Activated CD8-positive, alpha-beta memory T cell treated with anti-CD3 and anti-CD28 coated beads for 4 hours (primary cell): Measurements from ENCODE around the gene DISP3.

Experiments
- DNase-seq, 2 donors: peaks; one replicate each; pipeline ENCODE4 v3.0.0-alpha.2; 2020; ENCODE audit warnings: low read depth in 2 of 2

The DISP3 gene

DNA sequence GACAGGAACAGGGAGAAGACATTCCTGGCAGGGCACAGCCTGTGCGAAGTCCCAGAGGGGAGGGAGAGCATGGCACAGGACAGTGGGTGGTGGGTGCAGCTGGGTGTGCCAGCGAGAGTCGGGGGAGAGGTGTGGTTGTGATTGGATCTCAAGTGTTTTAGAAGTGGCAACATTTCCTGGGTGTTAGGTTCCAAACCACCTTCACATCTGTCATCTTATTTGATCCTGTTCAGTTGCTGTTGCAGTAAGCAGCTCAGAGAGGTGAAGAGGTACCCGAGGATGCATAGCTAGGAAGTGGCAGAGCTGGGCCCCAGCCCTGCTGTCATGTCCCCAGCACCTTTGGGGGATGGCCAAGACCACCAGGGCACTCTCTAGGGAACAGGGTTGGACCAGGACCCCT is 22.0 kb upstream of the DISP3 start:
- no peak for DNase-seq

- no peak for DNase-seq
These were observed 20.1 kb upstream of the DISP3 start for GRCh38 chr1:11458811-11459275.

GRCh38 chr1:11461531-11462137 is 17.3 kb upstream of the DISP3 start:
- no peak for DNase-seq

GRCh38 chr1:11462224-11462923 is 16.6 kb upstream of the DISP3 start:
- no peak for DNase-seq

- DNase-seq, result no peak
These were observed 15.8 kb upstream of the DISP3 start for GRCh38 chr1:11463177-11463576.

DNA sequence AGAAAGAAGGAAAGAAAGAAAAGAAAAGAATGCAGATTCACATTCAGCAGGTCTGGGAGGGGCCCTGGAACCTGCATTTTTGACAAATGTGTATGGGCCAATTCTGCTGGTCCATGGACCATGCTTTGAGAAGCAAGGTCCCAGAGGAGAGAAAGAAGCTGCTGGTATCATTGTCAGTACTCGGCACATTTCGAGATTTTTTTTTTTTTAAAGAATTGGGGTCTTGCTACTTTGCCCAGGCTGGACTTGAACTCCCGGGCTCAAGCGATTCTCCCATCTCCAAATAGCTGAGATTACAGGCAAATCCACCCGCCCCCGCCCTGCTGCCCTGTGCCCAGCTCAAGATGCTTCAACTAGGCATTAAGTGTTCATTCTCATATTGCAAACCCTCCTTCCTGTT is 13.6 kb upstream of the DISP3 start:
- DNase-seq, result no peak

DNA sequence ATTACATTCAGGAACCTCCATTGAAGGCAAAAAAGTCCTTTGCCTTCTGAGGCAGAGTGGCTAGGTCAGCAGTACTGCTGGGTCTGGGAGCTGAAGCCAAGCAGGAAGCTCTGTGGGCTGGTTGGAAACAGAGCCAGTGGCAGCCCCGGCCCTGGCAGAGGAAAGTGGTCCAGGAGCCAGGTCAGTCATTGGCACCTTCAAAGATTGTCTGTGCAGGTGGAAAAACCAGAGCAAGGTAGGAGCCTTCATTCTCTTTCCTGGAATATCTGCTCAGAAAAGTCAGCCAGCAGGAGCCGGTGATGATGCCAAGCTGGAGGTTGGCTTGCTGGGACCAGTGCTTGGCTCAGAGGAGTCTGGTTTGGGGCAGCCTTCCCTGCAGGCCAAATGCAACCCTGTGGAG is 12.5 kb upstream of the DISP3 start:
- DNase-seq, result no peak

- no peak for DNase-seq
These were observed 10.1 kb upstream of the DISP3 start for GRCh38 chr1:11468878-11469277.

DNA sequence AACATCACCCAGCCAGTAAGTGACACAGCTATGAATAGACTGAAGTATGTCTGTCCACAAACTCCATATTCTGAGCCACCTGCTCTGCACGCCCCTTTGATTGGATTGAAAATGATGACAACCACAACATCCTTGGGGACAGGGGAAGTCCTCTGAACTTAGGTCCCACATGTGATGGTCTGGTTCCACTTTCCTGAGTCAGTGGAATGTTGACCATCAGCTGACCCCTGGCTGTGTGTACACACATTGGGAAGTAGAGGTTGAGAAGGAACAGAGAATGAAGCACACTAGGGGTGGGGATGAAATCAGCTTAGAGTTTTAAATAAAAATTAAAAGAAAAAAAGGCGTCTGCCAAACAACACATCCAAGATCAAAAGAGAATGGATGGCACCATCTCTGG is 8.0 kb upstream of the DISP3 start:
- DNase-seq, result no peak

GRCh38 chr1:11471473-11471872 is 7.5 kb upstream of the DISP3 start:
- DNase-seq, result no peak

DNA sequence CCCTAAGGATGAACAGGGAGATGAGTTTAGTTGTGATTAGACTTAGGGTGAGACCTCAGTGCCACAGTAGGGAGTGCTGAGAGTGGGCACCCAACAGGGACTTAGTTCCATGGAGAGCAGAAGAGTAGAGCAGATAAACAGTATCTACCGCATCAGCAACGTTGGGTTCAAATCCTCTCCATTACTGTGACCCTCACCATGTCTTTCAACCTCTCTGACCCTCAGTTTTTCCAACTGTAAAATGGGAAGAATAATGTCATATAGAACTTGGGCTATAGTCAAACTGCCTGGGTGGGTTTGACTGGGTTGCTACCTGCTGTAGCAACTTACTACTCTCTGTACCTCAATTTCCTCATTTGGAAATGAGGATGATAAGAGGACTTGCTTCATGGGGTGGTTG is 6.7 kb upstream of the DISP3 start:
- DNase-seq, result no peak

GRCh38 chr1:11472741-11473140 is 6.2 kb upstream of the DISP3 start:
- no peak for DNase-seq

- DNase-seq, result no peak
These were observed 5.4 kb upstream of the DISP3 start for GRCh38 chr1:11473491-11474034.

GRCh38 chr1:11474826-11475225 is 4.1 kb upstream of the DISP3 start:
- DNase-seq, result no peak

DNA sequence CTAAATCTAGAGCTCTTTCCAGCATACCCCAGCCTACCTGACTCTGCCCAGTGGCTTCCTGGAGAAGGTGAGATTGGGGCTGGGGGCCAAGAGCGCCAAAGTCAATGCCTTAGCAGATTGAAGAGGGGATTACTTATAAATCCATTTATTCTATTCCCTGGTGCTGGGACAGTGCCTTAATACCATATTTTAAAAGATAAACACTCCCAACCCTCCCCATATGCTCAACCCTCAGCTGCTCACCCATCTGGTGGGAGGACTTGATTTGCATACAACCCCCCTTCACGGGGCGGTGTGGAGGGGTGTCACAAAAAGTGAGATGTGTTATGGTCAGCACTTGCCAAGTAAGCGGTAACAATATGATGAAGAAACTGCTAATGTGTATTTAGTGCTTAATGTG is 3.2 kb upstream of the DISP3 start:
- DNase-seq, result no peak

DNA sequence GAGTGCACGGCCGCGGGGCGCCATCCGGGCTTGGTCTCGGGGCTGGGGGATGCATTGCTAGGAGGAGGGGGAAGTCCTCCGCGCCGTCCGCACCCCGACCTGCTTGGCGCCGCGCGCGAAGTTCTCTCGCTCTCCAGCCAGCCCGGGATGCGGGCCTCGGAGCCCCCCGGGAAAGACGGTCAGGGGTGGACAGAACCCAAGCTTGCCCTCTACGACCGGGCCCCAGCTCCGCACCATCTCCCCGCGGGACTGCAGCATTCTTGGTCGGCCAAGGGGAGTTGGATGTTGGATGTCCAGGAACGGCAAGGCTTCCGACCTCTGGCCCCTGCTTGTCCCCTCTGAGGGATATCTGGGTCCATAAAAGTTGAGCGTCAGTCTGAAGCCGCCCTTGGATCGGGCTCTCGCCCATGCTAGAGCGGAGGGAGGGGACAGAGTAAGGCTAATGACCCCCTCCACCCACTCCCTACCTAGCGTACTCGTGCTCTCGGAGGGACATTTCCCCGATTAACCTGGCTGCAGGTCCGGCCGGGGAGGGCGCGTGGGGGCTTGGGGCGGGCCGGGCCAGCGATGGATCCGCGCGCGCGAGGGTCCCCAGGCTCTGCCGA is 522 bp downstream of the DISP3 start:
- no peak for DNase-seq

DNA sequence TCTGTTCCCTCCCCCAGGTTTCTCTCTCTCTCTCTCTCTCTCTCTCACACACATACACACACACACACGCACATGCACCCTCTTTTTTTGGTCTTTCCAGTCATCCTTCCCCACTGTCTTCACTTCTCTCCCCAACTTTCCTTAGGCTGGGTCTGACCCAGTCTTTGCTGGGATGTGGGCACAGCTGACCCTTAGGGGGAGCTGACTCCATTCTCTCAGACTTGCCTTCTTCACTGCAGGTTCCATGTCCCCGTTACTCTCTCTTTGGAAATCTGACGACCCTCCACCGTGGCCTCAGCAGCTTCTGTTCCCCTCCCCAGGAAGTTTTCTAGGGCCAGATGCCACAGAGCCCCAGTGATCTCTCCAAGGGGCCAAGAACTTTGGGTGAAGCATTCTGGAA is 2.1 kb downstream of the DISP3 start:
- no peak for DNase-seq

DNA sequence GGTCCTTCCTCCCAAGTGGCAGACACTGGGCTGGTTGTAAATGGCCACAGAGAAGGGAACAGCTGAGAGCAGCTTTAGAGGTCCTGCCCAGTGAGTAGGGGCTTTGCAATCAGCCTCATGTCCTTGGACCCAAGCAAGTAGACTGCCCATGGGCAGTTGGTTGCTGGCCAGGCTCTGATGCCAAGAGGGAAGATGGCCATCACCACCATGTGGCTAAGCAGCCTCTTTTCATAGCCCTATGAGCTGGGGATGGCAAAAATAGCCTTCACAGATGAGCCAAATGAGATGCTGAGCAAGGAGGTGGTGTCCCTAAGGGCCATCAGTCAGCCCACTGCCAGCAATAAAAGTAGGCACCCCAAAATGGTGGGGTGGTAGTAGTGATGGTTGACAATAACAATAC is 3.2 kb downstream of the DISP3 start:
- DNase-seq, result no peak

DNA sequence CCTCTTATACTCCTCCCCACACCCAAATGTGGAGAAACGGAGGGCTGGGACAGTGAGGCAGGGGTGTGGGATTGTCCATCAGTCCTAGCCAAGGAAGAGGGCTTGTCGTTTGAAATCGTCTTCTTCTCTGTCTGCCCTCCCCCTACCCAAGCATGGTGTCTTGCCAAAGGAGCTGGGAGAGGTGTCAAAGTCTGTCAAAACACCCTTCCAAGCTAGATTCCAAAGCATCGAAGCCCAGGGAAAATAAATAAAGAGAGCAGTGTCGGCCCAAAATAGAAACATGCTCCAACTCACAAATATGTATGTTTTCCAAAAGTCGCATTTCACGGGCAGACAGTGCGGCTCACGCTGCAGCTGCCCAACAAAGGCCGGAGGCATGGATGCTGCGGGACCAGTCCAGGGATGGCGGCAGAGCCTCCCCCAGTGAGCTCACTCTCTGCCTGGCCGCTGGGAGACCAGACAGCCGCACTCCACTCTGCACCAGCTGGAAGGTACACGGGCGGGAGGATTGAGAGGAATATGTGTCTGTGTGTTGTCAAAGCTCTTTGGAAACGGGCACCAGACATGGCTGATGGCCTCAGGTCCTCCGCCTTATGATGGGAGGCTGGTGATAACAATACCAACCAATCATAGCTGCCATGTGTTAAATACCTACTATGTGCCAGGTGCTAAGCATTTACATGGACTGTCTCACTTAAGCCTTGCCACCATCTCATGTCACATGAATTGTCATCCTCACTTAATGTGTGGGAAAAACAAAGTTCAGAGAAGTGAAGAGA is 3.9 kb downstream of the DISP3 start:
- DNase-seq, result no peak

DNA sequence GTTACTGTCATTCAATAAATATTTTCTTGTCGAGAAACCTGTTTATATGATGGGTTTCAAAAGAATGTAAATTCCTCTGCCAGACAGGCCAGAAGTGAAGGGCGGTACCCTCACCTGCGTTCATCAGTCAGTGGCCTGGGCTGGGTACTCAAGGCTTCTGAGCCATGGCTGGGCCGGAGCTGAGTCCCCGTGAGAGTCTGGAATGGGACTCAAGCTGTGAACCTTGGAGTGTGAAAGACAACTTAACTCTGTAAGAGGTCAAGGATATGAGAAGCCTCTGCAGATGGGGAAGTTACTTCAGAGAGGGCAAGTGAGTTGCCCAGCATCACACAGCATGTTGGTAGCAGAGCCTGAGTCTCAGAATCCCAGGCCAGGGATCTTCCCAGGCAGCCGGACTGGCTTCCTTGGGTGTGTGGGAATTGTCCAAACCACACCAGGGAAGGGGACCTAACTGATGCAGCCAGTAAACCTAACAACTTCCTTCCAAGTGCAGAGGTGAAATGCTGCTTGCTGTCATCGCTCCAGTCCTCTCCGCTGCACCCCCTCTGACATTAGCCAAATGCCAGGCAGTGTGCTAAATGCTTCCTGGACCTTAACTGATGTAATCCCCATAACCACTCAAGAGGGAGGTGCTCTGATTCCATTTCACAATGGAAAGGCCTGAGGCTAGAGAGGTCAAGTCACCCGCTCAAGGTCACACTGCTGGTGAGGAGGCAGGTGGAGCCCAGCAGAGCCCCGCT is 4.8 kb downstream of the DISP3 start:
- DNase-seq, result no peak

DNA sequence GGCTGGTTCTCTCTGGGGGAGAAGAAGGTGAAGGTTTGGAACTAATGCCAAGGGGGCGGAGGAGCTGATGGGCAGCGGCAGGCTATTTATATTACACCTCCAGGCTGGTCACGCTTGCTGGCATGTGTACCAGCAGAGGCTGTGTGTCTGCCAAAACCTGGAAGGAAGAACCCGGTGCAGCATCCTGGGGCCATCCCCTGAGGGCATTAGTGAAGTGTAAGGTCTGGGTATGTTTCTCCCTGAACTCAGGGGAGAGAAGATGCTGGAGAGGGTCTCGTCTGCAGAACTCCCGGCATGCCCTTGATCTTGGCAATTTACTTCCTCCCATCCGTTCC is 5.3 kb downstream of the DISP3 start:
- DNase-seq, result no peak

GRCh38 chr1:11485191-11485590 is 6.2 kb downstream of the DISP3 start:
- DNase-seq, result no peak
